ELF-1 (cell line): ENCODE results near the gene PPP1R9B.

Source experiments
- DNase-seq: peaks from one replicate; pipeline ENCODE4 v3.0.0-alpha.2; 2016; ENCODE audit warnings: low read depth, low spot score

PPP1R9B gene

GRCh38 chr17:50106393-50107131 is 43.9 kb downstream of the PPP1R9B start:
- DNase-seq: no peak

GRCh38 chr17:50105811-50106210 is 44.7 kb downstream of the PPP1R9B start:
- DNase-seq: no peak

GRCh38 chr17:50103941-50104340 is 46.5 kb downstream of the PPP1R9B start:
- no peak for DNase-seq

- no peak for DNase-seq
Measured at GRCh38 chr17:50103252-50103651, 47.2 kb downstream of the PPP1R9B start.

GRCh38 chr17:50102164-50102991 is 48.1 kb downstream of the PPP1R9B start:
- DNase-seq: no peak

GRCh38 chr17:50101346-50102163 is 48.9 kb downstream of the PPP1R9B start:
- peak; percentile 31 for DNase-seq

GRCh38 chr17:50100921-50101345 is 49.5 kb downstream of the PPP1R9B start:
- DNase-seq: peak; percentile 23

GRCh38 chr17:50100480-50100883 is 50.0 kb downstream of the PPP1R9B start:
- DNase-seq: no peak

- no peak for DNase-seq
Measured at GRCh38 chr17:50099003-50099402, 51.5 kb downstream of the PPP1R9B start.

- no peak for DNase-seq
Measured at GRCh38 chr17:50098583-50098982, 51.9 kb downstream of the PPP1R9B start.

- DNase-seq: no peak
Measured at GRCh38 chr17:50097926-50098325, 52.6 kb downstream of the PPP1R9B start.

- DNase-seq: no peak
Measured at GRCh38 chr17:50097455-50097854, 53.0 kb downstream of the PPP1R9B start.

GRCh38 chr17:50096758-50097157 is 53.7 kb downstream of the PPP1R9B start:
- no peak for DNase-seq

GRCh38 chr17:50096092-50096491 is 54.4 kb downstream of the PPP1R9B start:
- no peak for DNase-seq

- DNase-seq: no peak
Measured at GRCh38 chr17:50095626-50096037, 54.8 kb downstream of the PPP1R9B start.

GRCh38 chr17:50094753-50095619 is 55.5 kb downstream of the PPP1R9B start, which contains the start of gene PDK2:
TSS of gene PDK2 (plus strand) at chr17:50095351. CDS start at chr17:50095436, 85 bp downstream.
- peak; percentile 95 for DNase-seq

- DNase-seq: peak; percentile 93
Measured at GRCh38 chr17:50094243-50094752, 56.2 kb downstream of the PPP1R9B start.

GRCh38 chr17:50093807-50094206 is 56.7 kb downstream of the PPP1R9B start:
- DNase-seq: no peak

- no peak for DNase-seq
Measured at GRCh38 chr17:50093246-50093645, 57.2 kb downstream of the PPP1R9B start.

- DNase-seq: no peak
Measured at GRCh38 chr17:50091918-50092285, 58.6 kb downstream of the PPP1R9B start.
